ENCODE data around the gene CDC42BPA.

Gene CDC42BPA

DNA sequence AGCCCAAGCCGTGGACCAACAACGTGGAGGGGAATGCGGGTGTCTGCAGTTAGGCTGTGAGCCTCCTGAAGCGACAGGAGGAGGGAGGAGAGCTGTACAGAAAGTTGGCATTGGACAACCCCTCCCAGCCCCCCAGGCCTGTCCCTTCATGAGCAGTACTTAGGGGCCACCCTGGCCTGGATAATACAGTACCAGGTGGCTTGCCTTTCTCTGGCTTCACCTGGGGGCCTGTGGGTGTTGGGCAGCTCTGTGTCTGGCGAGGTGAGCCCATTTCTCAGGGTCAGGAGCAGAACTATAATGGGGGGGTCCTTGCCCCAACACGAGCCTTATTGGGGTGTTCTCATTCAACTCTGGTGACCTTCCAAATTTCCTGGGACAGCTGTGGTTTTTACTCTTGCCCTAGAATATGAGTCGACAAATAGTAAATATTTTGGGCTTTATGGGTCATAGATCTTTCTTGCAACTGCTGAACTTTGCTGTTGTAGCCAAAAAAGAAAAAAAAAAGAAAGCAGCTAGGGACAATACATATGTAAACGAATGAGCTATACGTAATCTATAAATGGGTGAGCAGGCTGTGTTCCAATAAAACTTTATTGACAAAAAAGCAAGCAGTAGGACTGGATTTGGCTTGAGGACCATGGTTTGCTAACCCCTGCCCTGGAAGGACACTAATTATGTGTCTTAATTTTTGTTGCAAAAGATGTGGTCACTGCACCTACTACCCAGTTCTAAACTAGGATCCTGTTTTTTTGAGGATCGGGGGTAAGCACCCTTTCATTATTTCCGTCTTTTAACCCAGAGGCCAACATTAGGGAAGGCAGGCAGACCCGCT, 366.8 kb downstream of the CDC42BPA start:
- in situ Hi-C loops (cut with HindIII; ENCODE audit: low sequenced_read_pairs), result no loop called here

DNA sequence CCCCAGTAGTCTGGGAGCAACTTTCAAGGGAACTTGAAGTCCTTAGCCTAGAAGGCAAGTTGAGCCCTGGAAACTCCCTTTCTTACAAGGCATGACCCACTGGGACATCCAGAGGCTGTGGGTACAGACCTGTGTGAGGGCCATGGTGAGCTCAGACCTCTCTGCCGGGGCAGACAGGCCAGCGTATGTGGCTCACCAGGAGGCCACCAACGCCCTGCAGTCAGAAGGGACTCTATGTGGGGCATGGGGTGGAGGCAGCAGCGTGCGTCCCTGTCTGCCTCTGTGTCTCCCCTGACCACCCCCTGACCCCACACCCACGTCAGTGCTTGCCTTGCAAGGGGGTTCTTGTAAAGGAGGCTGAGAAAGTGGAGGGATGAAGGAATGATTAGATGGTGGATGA, 367.4 kb downstream of the CDC42BPA start:
- in situ Hi-C loops (cut with HindIII; ENCODE audit: low sequenced_read_pairs), result no loop called here

DNA sequence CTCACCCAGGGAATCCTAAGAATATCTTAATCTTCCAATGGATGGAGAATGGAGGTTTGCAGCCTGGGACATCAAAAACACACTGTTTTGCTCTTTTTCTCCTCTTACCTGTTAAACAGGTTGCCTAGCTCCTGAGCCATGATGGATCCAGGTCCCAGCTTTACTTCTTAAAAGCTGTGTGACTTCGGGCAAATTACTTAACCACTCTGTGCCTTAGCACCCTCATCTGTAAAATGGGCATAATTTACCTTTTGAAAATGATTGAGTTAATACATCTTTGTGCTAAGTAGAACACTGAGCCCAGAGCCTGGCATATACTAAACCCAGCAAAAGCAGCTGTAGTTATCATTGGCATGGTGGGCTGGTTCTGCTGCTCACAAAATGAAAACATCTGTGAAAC, 368.0 kb downstream of the CDC42BPA start:
- in situ Hi-C loops (cut with HindIII; ENCODE audit: low sequenced_read_pairs), result no loop called here

DNA sequence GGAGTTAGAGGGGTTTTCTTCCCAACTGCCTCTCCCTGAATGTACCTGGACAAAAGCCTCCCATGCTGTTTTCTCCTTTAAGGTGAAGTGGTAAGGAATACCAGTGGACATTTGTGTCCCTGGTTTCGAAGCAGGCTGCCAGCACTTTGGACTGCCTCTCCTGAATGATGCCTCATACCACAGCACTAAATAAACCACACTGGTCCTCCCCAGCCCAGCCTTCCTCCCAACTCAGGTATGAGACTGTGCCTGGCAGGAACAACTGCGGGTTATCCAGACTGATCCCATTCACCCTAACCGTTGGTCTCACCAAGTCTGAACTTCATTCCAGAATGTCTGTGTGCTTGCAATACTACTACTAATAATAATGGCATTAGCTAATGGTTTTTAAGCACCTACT, 368.9 kb downstream of the CDC42BPA start:
- in situ Hi-C loops (cut with HindIII; ENCODE audit: low sequenced_read_pairs), result no loop called here

DNA sequence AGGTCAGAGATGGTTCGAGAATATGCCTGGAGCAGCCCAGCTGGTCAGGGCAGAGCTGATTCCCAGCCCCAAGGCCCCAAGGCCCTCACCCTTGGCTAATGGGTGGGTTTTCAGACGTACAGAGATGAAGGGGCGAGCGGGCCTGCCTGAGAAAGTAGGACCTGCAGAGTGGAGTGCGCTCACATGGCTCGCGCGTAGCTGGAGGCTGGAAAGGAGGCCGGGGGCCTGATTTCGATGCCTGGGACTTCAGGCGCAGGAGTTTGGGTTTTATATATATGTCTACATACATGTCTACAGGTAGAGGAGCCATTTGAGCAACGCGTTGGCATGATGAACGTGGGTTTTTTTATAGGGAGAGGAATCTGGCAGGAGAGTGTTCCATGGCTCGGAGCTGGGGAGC, 369.3 kb downstream of the CDC42BPA start:
- in situ Hi-C loops (cut with HindIII; ENCODE audit: low sequenced_read_pairs), result no loop called here

DNA sequence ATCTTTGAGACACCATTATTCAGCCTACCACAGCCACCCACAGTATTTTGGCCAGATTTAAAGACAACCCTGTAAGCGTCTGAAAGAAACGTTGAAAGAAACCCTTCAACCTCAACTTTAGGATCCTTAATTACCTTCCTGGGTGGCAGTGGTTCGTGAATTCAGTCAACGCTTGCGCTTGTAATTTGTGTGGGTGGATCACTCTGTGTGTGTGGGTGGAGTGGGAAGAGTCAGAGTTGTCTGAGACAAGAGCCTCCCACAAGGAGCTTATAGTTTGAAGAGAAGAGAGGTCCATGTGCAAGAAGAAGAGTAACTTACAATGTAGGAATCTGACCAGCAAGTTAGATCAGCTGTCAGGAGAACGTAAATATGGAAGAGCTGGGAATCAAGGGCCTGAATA, 369.8 kb downstream of the CDC42BPA start:
- in situ Hi-C loops (cut with HindIII; ENCODE audit: low sequenced_read_pairs), result no loop called here

DNA sequence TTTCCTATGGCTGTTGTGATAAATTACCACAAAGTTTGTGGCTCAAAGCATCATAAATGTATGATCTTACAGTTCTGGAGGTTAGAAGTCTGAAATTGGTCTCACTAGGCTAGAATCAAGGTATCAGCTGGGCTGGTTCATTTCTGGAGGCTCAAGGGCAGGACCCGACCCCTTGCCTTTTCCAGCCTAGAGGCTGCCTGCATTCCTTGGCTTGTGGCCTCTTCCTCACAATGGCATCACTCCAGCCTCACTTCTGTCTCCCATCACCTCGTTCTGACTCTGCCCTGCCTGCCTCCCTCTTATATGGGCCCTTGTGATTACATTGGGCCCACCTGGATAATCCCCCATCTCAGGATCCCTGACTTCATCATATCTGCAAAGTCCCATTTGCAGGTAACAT, 370.2 kb downstream of the CDC42BPA start:
- in situ Hi-C loops (cut with HindIII; ENCODE audit: low sequenced_read_pairs), result no loop called here

DNA sequence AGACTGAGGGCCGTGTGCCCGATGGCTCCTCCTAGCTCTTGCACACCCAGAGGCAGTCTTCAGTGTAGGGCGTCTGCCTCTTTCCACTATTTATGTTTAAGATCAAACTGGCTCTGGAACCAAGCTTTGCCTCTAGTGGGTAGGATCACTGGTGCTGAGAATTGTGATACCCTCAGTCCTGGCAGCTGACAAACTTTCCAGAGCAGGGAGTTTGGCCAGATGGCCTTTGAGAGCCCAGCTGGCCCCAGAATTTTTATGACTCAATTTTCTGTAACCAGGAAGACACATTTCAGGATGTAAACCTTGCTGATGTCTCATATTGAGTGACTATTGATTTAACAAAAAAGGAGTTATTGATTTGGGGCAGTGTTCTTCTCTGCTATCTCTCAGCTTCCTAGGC, 371.5 kb downstream of the CDC42BPA start:
- in situ Hi-C loops (cut with HindIII; ENCODE audit: low sequenced_read_pairs), result no loop called here

DNA sequence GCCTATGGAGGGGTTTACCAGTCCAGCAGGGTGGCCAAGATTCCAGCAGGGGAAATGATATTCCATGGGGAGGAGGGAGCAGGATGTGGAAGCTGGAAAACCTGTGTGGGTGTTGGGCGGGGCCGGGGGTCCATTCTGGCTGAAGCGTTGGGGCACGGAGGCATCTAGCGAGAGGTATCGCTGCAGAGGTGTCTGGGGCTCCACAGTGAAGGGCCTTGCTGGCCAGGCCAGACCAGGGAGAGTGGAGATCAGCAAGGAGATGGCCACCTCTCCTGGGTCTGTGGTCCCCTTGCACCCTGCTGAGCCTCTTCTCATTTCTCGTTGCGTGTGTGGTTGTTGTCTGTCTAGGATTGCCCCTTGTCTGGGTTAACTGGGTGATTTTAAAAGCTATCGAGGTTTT, 372.0 kb downstream of the CDC42BPA start:
- in situ Hi-C loops (cut with HindIII; ENCODE audit: low sequenced_read_pairs), result no loop called here

DNA sequence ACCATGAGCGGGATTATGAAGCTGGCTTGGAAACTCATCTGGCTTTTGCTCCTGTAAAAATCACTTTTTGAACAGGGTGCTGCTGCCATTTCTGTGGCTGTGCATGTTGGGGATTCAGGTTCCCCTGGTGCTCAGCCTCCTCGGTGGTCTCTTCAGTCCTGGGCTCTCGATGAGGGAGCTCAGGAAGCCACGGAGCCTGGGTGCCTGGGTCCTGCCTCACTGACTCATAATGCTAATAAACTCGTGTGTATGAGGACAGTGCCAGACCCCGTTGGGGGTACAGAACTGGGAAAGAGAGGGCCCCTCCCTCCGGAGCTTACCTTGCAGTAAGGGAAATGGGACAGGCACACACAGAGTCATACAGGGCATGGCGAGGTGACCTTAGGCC, 372.4 kb downstream of the CDC42BPA start:
- in situ Hi-C loops (cut with HindIII; ENCODE audit: low sequenced_read_pairs), result no loop called here

DNA sequence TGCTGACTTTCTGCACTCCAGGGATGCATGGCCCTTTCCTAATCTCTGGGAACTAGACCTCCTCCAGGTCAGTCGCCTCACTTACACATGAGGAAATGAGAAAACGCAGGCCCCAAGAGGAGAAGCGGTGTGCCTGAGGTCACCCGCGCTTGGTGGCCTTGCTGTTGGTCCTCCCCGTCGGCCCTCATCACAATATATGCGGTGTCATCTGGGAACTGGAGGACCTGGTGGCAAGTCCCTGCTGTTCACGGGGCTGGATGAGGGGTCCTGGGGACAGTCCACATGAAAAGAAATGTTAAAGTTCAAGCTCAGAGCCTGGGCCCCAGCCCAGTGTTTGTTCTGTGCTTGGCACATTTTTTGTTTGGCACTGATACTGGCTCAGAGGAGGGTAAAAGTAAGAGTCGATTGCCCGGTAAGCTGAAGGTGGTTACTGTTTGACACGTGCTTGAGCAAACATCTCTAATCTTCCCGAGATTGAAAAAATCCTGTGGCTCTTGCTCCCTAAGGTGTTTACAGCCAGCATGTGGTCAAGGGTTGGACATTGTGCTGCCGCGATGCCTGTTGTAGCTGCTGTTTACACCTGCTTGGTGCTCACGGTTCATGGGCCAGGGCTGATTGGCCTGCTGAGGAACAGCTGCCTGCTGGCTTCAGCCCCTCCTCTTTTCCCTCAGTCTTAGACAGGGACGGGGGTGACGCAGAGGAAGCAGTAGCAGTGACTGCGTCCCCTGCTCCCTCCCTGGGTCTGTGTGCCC, 373.0 kb downstream of the CDC42BPA start:
- in situ Hi-C loops (cut with HindIII; ENCODE audit: low sequenced_read_pairs), result no loop called here

DNA sequence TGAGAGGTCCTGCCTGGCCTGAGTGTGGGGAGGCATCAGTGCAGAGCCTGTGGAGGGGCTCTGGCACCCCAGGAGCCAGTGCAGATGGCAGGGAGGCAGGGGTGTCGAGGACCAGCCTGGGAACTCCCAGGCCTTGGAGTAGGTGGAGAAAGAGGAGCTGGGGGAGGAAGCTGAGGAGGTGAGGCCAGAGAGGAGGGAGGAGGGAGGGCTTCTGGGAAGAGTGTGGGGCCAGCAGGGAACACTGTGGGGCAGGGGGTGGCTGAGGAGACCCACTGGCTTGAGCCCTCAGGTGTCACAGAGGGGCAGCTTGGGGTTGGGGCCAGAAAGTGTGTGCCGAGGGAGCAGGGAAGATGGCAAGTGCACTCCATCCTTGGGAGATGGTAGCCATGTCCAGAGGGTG, 374.4 kb downstream of the CDC42BPA start:
- in situ Hi-C loops (cut with HindIII; ENCODE audit: low sequenced_read_pairs), result no loop called here

DNA sequence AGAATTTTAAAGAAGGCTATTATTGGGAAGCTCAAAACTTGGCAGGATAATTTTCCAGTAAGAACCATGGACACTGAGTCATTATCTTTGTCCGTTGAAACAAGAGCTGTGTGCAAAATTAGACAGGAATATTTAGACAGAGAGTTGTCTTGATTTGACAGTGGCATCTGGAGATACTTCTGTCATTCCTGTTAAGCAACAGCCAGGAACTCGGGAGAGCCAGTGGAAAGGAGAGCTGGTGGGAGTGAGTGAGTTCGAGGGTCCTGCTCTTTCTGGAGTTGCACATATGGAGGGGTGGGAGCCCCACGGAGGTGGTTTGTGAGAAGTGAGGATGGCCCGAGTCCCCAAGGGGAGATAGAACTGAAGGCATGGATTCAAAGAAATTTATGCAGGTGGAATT, 375.1 kb downstream of the CDC42BPA start:
- in situ Hi-C loops (cut with HindIII; ENCODE audit: low sequenced_read_pairs), result no loop called here

DNA sequence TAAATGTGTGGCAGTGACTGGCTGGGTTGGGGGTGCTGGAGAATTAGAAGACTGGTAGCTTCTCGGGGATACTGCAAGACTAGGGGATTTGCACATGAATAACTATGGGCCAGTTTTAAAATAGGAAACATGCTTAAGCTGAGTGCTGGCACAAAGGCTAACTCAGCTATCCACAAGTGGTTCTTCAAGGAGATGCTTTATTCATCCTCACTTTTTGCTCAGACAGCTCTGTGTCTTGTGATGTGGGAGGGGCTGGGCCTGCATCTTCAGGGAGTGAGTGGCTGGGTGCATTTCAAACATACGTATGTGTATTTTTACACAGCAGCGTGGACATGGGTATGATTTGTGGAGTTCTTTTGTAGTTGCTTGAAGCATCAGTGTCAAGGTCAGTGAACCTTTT, 375.9 kb downstream of the CDC42BPA start:
- in situ Hi-C loops (cut with HindIII; ENCODE audit: low sequenced_read_pairs), result no loop called here

DNA sequence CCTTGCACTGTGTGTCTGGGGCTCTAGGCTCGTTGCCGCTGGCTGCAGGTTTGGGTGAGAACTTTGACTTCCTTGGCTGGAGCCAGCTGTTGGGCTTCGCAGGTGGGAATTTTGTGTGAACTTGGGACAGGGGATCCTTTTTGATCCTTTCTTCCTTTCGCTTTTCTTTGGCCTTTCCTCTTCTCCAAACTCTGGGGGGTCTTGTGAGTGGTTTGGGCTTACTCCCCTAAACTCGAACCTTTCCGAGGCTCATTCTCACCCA, 377.6 kb downstream of the CDC42BPA start:
- in situ Hi-C loops (cut with HindIII; ENCODE audit: low sequenced_read_pairs), result no loop called here

DNA sequence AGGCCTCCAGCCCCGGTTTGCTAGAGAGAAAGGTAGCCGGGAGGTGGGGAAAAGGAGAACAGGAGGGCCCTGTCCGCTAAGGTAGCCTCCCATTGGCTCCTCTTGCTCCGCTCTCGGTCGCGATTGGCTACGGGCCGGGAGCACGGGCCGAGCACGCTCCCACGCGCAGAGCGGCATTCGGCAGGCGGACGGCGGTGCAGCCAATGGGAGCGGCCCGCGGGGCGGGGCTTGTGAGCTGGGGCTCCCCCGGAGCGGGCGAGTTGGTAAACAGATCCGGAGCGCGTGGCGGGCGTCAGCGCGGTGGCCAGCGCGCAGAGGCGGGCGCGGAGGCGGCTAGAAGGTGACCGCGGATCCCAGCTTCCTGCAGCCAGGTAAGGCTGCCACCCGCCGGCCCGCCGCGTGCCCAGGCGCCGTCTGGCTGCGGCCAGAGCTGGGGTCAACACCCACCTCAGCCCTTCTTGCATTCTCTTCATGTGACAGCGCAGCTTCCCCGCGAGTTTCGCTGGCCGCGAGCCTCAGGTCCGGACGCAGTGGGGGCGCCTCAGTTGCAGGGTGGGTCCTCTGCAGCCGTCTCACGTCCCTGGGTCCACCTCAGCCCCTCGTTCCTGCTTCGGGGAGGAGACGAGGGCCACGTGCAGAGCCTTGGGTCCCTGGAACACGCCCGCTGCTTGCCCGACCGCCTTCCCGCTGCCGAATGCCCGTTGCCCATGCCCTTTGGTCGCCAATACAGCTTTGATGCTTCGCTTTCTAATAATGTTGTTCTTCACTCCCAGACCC, 378.1 kb downstream of the CDC42BPA start, which contains the start of gene COQ8A:
COQ8A (plus strand) TSS at position 266 of the 777 bp plus-strand sequence. CDS start 21,092 bp downstream, outside the sequence.
- in situ Hi-C loops (cut with HindIII; ENCODE audit: low sequenced_read_pairs), result no loop called here

Measured in endothelial cell of hepatic sinusoid (primary cell).